Cardiac septum (tissue), 1 donor: ENCODE measurements around the gene DLGAP4. TPM values are rescaled to one million over a fixed set of nuclear protein-coding genes. Genes with fewer than 3 reads are reported as not detected.

ENCODE experiments used
- DNase-seq: peaks from one replicate; pipeline ENCODE4 v3.0.0-alpha.2; 2020; ENCODE audit warnings: low spot score
- intact Hi-C: fragments of 100-400 bp; cut with DNase I; formaldehyde crosslinking; loops from one replicate; pipeline ENCODE4 v1.14.0; 2022
- total RNA-seq: library from RNA; stranded (reverse); fragmentation: NEBNext Ultra II Directional; extraction: Animal tissue kit (Norgen Biotek cat#: 25700); gene quantifications from one replicate; pipeline ENCODE4 v1.2.1, GENCODE V29; 2021
- donor health status: DM: no; HTN: no; CAD: no.

Gene DLGAP4
- total RNA-seq, 1 donor from 2014 or later, result 95.2 TPM

GRCh38 chr20:36532388-36532787 lies 226.2 kb downstream of the DLGAP4 start:
- intact Hi-C loops, result no loop called here

GRCh38 chr20:36532822-36533221 lies 226.7 kb downstream of the DLGAP4 start:
- intact Hi-C loops, result no loop called here
- no peak for DNase-seq

More at GRCh38 chr20:36532388-36532787, 226.2 kb downstream of the DLGAP4 start:
- no peak for DNase-seq

DNA sequence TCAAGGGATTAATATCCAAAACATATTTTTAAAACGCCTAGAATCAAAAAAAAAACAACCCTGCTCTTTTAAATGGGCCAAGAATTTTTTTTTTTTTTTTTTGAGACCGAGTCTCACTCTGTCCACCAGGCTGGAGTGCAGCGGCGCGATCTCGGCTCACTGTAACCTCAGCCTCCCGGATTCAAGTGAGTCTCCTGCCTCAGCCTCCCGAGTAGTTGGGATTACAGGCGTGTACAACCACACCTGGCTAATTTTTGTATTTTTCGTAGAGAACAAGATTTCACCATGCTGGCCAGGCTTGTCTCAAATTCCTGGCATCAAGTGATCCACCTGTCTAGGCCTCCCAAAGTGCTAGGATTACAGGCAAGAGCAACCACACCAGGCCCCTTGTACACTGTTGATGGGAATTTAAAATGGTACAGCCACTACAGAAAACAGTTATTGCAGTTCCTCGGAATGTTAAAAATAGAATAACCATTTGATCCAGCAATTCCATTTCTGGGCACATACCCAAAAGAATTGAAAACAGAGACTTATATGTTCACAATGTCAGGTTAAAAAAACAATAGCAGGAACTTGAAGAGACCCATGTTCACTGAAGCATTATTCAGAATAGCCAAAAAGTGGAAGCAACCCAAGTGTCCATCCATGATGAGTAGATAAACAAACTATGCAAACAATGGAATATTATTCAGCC lies 232.0 kb downstream of the DLGAP4 start:
- intact Hi-C loops, result no loop called here
- no peak for DNase-seq

- DNase-seq, result no peak
- intact Hi-C loops, result loop anchor here (5.0 kb wide), 1 partner anchor 58 kb away; no protein-coding TSS in a partner anchor
Measured at GRCh38 chr20:36540551-36541211, 234.5 kb downstream of the DLGAP4 start.

DNA sequence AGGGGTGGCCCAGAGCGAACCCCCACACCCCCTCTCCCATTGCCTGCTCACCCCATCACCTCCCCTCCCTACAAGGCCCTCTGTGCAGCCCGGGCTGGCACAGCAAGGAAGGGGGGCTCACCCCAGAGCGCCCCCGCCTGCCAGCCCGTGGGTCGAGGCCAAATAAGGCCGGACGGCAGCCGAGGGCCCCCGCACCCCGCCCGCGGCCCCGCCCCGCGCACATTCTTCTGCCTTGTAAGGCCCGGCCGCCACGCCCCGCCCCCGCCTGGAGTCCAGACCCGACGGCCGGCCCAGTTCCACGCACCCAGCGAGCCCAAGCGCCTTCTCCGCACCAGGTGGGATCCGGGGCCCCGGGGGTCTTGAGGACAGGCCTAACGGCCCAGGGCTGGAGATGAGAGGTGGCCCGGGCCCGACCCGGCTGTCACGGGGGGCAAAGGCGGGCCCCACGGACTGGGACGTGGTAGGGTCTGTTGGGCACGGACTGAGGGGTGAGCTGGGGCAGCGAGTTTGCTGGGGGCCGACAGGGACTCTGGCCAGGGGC lies 235.2 kb downstream of the DLGAP4 start, which contains the start of gene MYL9:
TSS of gene MYL9 (plus strand) at position 293 of the 541 bp plus-strand sequence. CDS start 3,366 bp downstream, outside the sequence.
- intact Hi-C loops, result loop anchor here (5.0 kb wide), 1 partner anchor 59 kb away; no protein-coding TSS in a partner anchor
- DNase-seq, result peak; percentile 96

- intact Hi-C loops, result loop anchor here (1.0 to 5.0 kb wide), 2 partner anchors 60 to 80 kb away; no protein-coding TSS in a partner anchor
- no peak for DNase-seq
Measured at GRCh38 chr20:36541768-36542488, 235.8 kb downstream of the DLGAP4 start.

DNA sequence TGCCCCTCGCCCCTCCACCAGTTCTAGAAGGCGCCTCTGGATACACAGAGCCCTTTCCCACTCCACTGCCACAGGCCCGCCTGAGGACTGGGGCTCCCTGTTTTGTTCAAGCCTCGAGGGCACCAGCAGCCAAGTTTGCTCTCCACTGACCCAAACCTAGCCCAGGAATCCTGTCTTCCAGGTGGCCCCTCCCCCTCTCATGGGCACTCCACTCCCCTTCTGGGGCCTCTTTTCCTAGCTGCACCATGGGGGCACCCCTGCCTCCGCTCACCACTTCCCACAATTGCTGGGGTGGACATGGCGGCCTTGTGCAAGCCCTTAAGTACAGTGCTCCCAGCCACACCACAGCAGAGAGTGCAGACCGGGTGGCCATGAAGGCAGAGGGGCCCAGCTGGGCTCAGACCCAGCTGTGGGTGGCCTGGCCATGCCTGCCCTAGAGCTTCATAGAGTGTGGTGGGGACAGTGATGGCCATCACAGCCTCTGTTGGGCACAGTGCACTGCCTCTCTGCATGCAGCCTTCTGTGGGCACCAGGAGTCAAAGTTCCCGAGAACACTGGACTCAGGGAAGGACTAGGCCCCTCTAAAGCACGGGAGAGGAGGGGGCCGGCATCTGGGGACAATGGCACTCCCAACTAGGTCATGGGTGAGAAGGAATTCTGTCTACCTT lies 236.5 kb downstream of the DLGAP4 start:
- DNase-seq, result no peak
- intact Hi-C loops, result loop anchor here (1.0 to 5.0 kb wide), 2 partner anchors 60 to 80 kb away; no protein-coding TSS in a partner anchor

DNA sequence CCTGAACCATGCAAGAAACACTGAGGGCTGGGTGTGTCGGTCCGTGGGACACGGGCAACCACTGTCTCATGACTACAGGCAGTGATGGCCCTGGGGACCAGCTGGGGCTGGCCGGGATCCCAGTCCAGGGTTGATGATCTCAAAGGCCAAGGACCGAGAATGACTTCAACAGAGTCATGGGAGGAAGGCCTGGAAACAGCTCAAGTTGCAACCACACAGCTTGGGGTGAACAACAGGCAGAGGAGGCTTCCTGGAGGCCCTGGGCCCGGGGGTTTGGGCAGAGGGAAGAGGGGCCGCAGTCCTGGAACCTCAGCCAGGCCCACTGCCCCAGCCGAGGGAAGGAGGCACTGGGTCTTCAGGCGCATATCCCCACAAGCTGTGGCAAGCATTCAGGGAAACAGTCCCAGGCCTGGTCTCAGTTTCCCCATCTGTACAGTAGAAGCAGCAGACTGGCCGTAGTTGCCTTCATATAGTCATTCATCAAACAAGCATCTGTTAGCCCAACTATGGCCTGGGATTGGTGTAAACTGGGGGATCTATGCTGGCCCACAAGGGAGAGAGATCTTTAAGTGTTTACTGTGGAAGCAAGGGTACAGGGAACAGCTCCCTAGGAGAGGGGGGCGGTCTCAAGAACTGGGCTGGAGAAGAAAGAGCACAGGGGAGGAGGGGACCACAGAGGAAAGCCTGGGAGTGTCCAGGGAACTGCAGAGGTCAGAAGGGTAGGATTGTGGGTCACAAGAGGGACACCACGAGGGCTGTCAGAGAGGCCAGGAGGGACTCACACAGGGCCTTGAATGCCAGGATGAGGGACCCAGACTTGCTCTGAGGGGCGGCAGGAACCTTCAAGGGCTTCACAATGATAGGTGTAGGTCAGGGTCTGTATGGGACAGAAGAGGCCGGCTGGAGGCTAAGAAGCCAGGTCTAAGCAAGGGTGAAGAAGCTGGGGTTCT lies 237.3 kb downstream of the DLGAP4 start:
- intact Hi-C loops, result loop anchor here (1.0 to 5.0 kb wide), 2 partner anchors 45 to 61 kb away; no protein-coding TSS in a partner anchor
- DNase-seq, result peak; percentile 90

DNA sequence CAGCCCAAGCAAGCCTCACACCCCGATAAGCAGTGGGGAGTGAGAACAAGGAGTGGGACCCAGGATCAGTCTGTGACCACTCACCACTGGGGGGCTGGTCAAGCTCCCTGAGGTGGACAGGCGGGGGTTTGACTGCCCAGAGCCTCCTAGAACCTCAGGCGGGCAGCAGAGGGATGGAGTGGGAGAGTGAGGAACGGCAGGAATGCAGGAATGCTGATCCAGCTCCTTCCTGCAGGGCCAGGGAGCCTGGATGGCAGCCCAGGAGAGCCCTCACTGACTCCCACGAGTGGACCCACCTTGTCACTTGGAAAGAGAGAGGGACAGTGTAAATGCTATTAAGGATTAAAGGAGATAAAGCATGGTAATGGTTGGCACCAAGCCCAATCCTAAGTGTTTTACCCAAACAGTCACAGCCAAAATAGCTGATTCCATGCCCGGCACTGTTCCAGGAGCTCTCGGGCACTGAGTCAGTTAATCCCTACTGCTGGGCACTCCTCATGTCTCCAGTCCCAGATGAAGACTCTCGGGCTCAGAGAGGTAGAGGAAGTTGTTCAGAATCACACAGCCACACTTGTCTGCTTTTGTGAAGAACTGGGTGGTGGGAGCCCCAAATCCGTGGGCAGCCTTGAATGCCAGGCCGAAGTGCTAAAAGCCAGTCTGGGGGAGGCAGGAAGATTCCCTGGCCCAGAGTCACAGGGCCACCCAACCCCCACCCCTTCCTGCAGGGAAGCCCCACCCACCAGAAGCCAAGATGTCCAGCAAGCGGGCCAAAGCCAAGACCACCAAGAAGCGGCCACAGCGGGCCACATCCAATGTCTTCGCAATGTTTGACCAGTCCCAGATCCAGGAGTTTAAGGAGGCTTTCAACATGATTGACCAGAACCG lies 238.2 kb downstream of the DLGAP4 start:
- DNase-seq, result no peak
- intact Hi-C loops, result loop anchor here (1.0 to 5.0 kb wide), 2 partner anchors 46 to 62 kb away; no protein-coding TSS in a partner anchor

GRCh38 chr20:36546111-36546736 lies 240.1 kb downstream of the DLGAP4 start:
- DNase-seq, result no peak
- intact Hi-C loops, result no loop called here

DNA sequence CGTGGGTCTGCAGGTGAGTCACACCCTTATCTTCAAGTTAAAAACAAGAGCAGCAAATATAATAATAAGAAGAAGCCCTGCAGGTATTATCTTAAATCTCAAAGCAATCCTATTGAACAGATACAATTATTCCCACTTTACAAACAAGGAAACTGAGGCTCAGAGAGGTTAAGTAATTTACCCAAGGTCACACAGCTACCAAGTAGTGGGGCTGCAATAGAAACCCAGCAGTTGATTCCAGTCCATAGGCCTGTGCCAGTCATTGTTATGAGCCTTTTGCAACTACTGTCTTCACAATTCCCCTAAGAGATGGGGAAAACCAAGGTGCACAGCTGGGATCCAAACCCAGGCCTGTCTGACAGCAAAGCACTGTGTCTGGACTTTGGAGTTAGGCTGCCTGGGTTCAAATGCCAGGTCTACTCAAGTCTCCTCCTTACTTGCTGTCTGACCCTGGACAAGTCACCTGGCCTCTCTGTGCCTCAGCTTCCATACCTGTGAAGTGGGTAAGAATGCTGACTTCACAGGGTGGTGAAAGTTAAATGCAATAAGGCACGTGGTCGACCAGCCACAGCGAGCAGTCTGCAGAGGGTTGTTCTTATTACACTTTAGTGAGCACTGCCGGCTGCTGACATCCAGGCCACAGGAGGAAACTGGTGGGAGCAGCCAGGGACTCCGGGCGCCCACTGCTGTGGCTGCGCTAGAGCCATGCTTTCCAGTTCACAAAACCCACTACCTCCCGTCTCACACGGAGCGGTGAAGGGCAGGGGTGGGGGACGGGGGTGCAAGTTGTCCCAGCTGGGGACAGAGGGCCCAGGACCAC lies 241.3 kb downstream of the DLGAP4 start:
- no peak for DNase-seq
- intact Hi-C loops, result no loop called here

- intact Hi-C loops, result no loop called here
Measured at GRCh38 chr20:36548006-36548315, 241.8 kb downstream of the DLGAP4 start.

DNA sequence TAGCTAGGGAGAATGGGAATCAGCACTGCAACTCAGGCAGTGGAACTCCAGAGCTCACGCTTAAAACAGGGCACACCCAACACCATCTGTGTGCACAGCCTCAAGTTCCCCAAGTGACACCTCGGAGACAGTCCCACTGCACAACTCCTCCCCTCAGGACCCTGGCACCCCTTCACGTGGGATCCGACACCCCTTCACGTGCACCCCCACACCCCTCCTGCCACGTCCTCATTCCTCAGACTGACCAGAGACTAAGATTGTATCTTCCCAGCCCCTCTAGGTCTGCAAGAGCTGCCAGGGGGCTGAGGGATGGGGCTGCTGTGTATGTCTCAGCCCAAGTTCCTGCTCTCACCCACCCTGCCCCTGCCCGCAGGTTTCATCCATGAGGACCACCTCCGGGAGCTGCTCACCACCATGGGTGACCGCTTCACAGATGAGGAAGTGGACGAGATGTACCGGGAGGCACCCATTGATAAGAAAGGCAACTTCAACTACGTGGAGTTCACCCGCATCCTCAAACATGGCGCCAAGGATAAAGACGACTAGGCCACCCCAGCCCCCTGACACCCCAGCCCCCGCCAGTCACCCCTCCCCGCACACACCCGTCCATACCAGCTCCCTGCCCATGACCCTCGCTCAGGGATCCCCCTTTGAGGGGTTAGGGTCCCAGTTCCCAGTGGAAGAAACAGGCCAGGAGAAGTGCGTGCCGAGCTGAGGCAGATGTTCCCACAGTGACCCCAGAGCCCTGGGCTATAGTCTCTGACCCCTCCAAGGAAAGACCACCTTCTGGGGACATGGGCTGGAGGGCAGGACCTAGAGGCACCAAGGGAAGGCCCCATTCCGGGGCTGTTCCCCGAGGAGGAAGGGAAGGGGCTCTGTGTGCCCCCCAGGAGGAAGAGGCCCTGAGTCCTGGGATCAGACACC lies 242.8 kb downstream of the DLGAP4 start:
- intact Hi-C loops, result no loop called here
- DNase-seq, result no peak

More at GRCh38 chr20:36548006-36548315, 241.8 kb downstream of the DLGAP4 start:
- DNase-seq, result no peak

DNA sequence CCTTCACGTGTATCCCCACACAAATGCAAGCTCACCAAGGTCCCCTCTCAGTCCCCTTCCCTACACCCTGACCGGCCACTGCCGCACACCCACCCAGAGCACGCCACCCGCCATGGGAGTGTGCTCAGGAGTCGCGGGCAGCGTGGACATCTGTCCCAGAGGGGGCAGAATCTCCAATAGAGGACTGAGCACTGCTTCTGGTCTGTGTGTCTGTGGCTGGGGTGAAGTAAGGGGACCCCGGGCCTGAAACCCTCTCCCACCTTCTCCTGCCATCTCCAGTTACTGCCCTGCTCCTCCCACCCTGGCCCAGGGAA lies 243.4 kb downstream of the DLGAP4 start:
- intact Hi-C loops, result no loop called here
- DNase-seq, result no peak
